ENCODE data around the gene SKAP1.

GRCh38 chr17:48463526-48463925 is 33.5 kb upstream of the SKAP1 start:
- TF ChIP-seq CTCF (IDR thresholded peaks at IDR 0.05) (no peak), TAF1 (IDR thresholded peaks at IDR 0.05; ENCODE audit: borderline replicate concordance, low read depth, low read length) (no peak), EZH2phosphoT487 (IDR thresholded peaks at IDR 0.05; ENCODE audit: borderline replicate concordance, low read depth) (no peak), USF2 (IDR thresholded peaks at IDR 0.05; ENCODE audit: borderline replicate concordance, low read depth, low read length) (no peak), RFX5 (IDR thresholded peaks at IDR 0.05; ENCODE audit: low read length) (no peak)

Measured in SK-N-SH (cell line).